Cardiac muscle cell (in vitro differentiated cells and primary cell): ENCODE data around the gene PANK4. TPM values are rescaled to one million over a fixed set of nuclear protein-coding genes. Genes with fewer than 3 reads are reported as not detected.

Experiments used
- DNase-seq, 2 donors: peaks; one replicate each; pipeline versions ENCODE4 v3.0.0 to v3.0.0-alpha.2; 2010 to 2017; ENCODE audit warnings: low read depth in 1 of 2, low spot score in 1 of 2
- H3K27ac ChIP-seq: fragments of 200-600 bp; sonication (generic); 2 replicates; pipeline ENCODE4 v1.5.1; 2016
- H3K27me3 ChIP-seq: fragments of 200-600 bp; sonication (generic); 2 replicates; pipeline ENCODE4 v1.6.0; 2016; ENCODE audit warnings: control low read depth
- H3K36me3 ChIP-seq: fragments of 200-600 bp; sonication (generic); 2 replicates; pipeline ENCODE4 v1.5.1; 2016; ENCODE audit warnings: control low read depth
- H3K4me1 ChIP-seq: fragments of 200-600 bp; sonication (generic); 2 replicates; pipeline ENCODE4 v1.8.1; 2017; ENCODE audit warnings: low read depth, mild to moderate bottlenecking, mixed run types
- H3K4me3 ChIP-seq: fragments of 200-600 bp; sonication (generic); 2 replicates; pipeline ENCODE4 v1.5.1; 2016; ENCODE audit warnings: mild to moderate bottlenecking
- H3K9me3 ChIP-seq: fragments of 200-600 bp; sonication (generic); 2 replicates; pipeline ENCODE4 v1.5.1; 2017; ENCODE audit warnings: low read depth, mild to moderate bottlenecking, control low read depth
- polyA plus RNA-seq: library from polyadenylated mRNA; unstranded; fragments of >200 nt; fragmentation: Nextera tagmentation; extraction: Ambion mirVana; gene quantifications from 2 replicates; pipeline ENCODE4 v1.2.1, GENCODE V29; 2016
- total RNA-seq: library from RNA; depleted of rRNA; stranded (reverse); fragments of >200 nt; gene quantifications from 2 replicates; pipeline ENCODE4 v1.2.3, GENCODE V29; 2016
- TF ChIP-seq, protein P1 (sequence below): IDR thresholded peaks from 2 replicates; pipeline ENCODE4 v1.5.1; 2012; ENCODE audit warnings: low read depth, mild to moderate bottlenecking, low read length

Gene PANK4
- total and polyA plus RNA-seq, 2 experiments from 2014 or later: 44.5 to 63.2 TPM

DNA sequence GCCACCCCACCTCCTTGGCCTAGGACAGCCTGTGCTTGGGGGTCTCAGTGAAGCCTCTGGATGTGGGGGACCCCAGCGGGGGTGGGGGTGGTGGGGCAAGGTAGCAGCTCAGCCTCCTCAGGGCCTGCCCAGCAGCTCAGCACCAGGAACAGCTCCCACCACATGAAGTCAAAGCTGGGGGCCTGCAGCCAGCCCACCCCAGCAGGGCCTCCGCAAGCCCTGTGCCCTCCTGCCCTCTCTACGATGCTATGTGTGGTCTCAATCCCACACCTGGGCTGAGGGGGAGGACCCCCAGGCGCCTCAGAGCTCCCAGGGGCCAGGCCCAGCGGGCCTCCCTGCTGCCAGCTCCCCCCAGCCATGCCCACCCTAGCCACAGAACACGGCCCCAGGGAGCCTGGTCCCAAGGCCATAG is 18.6 kb downstream of the PANK4 start:
- no peak overlapping the region for H3K27ac ChIP-seq
- no peak overlapping the region for H3K4me3 ChIP-seq
- no peak for DNase-seq
- H3K36me3 ChIP-seq: peaks cover 18% of the 10 kb centered on the region
- no peaks in the 10 kb centered on the region for H3K27me3 ChIP-seq
- no peaks in the 10 kb centered on the region for H3K9me3 ChIP-seq
- TF ChIP-seq, protein P1, sequence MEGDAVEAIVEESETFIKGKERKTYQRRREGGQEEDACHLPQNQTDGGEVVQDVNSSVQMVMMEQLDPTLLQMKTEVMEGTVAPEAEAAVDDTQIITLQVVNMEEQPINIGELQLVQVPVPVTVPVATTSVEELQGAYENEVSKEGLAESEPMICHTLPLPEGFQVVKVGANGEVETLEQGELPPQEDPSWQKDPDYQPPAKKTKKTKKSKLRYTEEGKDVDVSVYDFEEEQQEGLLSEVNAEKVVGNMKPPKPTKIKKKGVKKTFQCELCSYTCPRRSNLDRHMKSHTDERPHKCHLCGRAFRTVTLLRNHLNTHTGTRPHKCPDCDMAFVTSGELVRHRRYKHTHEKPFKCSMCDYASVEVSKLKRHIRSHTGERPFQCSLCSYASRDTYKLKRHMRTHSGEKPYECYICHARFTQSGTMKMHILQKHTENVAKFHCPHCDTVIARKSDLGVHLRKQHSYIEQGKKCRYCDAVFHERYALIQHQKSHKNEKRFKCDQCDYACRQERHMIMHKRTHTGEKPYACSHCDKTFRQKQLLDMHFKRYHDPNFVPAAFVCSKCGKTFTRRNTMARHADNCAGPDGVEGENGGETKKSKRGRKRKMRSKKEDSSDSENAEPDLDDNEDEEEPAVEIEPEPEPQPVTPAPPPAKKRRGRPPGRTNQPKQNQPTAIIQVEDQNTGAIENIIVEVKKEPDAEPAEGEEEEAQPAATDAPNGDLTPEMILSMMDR: no peak
- H3K4me1 ChIP-seq: no peaks in the 10 kb centered on the region

DNA sequence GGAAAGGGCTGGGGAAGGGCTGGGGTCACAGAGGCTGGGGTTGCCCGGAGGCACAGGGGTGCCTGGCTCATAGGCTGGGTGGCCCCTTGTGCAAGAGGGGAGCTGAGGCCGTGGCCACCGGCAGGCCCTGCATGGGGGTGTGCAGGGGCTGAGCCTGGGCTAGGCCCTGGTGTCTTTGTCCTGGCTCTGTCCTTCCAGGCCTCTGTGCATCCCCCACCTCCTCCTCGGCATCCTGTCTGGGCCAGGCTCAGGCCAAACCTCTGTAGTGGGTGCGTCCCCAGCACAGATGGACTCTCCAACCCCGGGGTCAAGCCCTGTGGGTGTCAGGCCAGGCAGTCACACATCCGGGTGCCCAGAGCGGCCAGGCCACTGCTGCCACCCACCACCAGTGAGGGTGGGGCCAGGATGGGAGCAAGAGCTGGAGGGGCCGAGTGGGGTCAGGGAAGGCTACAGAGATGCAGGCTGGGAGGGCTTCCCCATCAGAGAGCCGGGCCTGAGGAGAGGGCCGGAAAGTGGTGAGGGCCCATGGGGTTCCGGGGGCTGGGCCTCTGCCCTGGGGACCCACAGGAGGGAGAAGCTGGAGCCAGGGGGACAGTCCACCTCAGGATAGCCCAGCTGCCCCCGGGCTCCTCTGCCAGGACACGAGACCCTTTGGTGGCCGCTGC is 19.4 kb downstream of the PANK4 start:
- Histone ChIP-seq H3K36me3 (peaks cover 12% of the 10 kb centered on the region), H3K27ac (no peak overlapping the region), H3K4me3 (no peak overlapping the region), H3K9me3 (no peaks in the 10 kb centered on the region), H3K27me3 (no peaks in the 10 kb centered on the region), H3K4me1 (no peaks in the 10 kb centered on the region)
- no peak for DNase-seq
- TF ChIP-seq, protein P1: no peak

DNA sequence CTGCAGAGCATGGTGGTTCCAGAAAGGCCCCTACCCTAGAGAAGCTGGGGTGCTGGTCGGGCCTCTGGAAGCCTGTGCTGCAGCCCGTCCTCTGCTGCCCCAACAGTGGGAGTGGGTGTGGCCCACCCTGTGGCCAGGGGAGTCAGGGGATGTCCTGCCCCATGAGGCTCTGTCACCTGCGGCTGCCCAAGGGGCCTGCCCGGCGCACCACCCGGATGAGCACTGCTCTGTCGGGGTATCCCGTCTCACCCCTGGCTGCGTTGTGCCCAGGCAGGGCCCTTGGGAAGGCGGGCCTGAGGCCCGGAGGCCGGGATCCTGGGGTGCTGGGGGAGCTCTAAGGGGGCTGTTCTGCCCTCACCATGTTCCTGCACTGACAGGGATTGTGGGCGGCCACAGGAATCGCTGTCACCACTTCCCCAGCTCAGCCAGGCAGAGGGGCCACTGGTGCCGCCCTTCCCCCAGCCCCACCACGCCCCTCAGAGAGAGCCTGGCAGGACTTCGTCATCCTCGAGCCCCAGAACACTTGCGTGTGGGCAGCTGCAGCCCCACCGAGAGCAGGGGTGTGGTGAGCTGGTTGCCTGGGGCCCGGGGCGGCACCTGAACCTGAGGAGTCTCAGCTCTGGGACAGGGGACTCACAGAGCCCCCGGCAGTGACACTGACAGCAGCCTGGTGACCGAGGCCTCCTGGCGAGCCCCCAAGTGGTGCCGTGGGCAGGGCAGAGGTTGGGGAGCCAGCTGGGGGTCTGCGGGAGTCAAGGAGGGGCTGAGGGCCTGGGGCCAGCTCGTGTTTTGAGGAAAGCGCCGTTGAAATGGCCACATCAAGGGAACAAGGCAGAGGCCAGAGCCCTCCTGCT is 20.2 kb downstream of the PANK4 start:
- H3K36me3 ChIP-seq: peaks cover 6% of the 10 kb centered on the region
- TF ChIP-seq, protein P1: no peak
- H3K27me3 ChIP-seq: no peaks in the 10 kb centered on the region
- no peak for DNase-seq
- no peak overlapping the region for H3K4me3 ChIP-seq
- H3K9me3 ChIP-seq: no peaks in the 10 kb centered on the region
- H3K4me1 ChIP-seq: no peaks in the 10 kb centered on the region
- H3K27ac ChIP-seq: no peak overlapping the region

DNA sequence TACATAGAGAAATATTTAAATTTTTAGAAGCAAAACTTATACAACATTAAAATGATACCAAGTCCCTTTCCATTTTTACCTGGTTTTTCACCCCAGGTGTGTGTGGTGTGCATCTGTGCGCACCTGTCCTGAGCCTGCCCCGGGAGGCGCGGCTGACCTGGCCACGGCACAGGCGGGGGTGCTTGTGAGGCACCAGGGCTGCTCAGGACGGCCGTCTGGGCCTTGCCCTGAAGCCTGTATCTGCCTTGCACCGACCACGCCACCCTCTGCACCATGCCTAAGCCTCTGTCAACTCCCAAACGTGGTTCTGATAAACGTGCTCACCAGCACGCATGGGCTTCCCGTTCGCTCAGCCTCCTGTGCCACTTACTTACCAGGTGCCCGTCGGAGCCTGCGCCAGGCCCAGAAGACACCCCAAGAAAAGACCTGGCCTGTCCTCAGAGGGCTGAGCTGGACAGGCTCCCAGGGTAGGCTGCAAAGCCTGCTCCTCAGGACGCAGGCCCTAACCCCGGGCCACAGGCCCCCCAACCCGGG is 20.9 kb downstream of the PANK4 start:
- Histone ChIP-seq H3K27me3 (no peaks in the 10 kb centered on the region), H3K4me1 (no peaks in the 10 kb centered on the region), H3K9me3 (no peaks in the 10 kb centered on the region), H3K27ac (no peak overlapping the region), H3K36me3 (no peaks in the 10 kb centered on the region), H3K4me3 (no peak overlapping the region)
- TF ChIP-seq, protein P1: no peak
- DNase-seq: no peak

DNA sequence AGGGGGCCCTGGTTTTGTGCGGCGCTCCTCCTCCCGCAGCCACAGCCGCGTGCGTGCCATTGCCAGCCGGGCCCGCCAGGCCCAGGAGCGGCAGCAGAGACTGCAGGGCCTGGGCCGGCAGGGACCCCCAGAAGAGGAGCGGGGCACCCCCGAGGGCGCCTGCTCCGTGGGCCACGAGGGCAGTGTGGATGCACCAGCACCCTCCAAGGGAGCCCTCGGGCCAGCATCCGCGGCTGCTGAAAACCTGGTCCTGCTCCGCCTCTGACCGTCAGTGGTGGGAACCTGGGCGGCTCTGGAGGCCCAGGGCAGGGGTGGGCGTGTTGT is 21.5 kb downstream of the PANK4 start:
- no peaks in the 10 kb centered on the region for H3K27me3 ChIP-seq
- no peak for DNase-seq
- TF ChIP-seq, protein P1: no peak
- no peaks in the 10 kb centered on the region for H3K36me3 ChIP-seq
- H3K4me3 ChIP-seq: no peak overlapping the region
- no peak overlapping the region for H3K27ac ChIP-seq
- H3K4me1 ChIP-seq: no peaks in the 10 kb centered on the region
- no peaks in the 10 kb centered on the region for H3K9me3 ChIP-seq
